Stimulated activated naive B cell treated with anti-CD40 and anti-IgM and Interleukin-4, amounts not matched to agents 10 μg/mL and 1 μg/mL and 100 μg/mL, for 72 hours (primary cell): Measurements from ENCODE around the gene SLC30A3.
A peak's percentile ranks its signal among the peaks of the same experiment; 100 is the strongest.

ENCODE experiments used
- ATAC-seq, 2 donors: fragments of 150-1000 bp; cut with Tn5 transposase; replicated peaks; 2 replicates each; pipeline ENCODE4 v1.10.0; 2021; ENCODE audit warnings: moderate library complexity in 1 of 2
- DNase-seq: peaks from one replicate; pipeline ENCODE4 v3.0.0; 2021
- H3K27ac Mint-ChIP-seq: one replicate; pipeline ENCODE4 v1.8.0; 2022; ENCODE audit warnings: mild to moderate bottlenecking, mixed read lengths
- H3K27me3 Mint-ChIP-seq, 2 donors: one replicate each; pipeline ENCODE4 v1.8.0; 2022; ENCODE audit warnings: mixed read lengths in 2 of 2
- H3K36me3 Mint-ChIP-seq, 2 donors: one replicate each; pipeline ENCODE4 v1.8.0; 2022; ENCODE audit warnings: mixed read lengths in 2 of 2, mild to moderate bottlenecking in 1 of 2
- H3K4me1 Mint-ChIP-seq, 2 donors: one replicate each; pipeline ENCODE4 v1.8.0; 2022; ENCODE audit warnings: mixed read lengths in 2 of 2, mild to moderate bottlenecking in 1 of 2
- H3K4me3 Mint-ChIP-seq, 2 donors: one replicate each; pipeline ENCODE4 v1.8.0; 2022; ENCODE audit warnings: mild to moderate bottlenecking in 2 of 2, mixed read lengths in 2 of 2, moderate library complexity in 1 of 2
- H3K9me3 Mint-ChIP-seq, 2 donors: one replicate each; pipeline ENCODE4 v1.8.0; 2022; ENCODE audit warnings: mixed read lengths in 2 of 2, mild to moderate bottlenecking in 1 of 2

Gene SLC30A3

GRCh38 chr2:27219091-27219490 lies 43.8 kb downstream of the SLC30A3 start:
- Mint-ChIP-seq H3K27me3 (no peaks in the 10 kb centered on the region), H3K27ac (no peak overlapping the region), H3K4me1 (peaks cover 19 to 31% of the 10 kb centered on the region in 2 donors), H3K36me3 (peaks cover 39 to 68% of the 10 kb centered on the region in 2 donors), H3K9me3 (no peaks in the 10 kb centered on the region), H3K4me3 (no peak overlapping the region)
- DNase-seq = no peak
- ATAC-seq = no peak

- Mint-ChIP-seq H3K9me3 (no peaks in the 10 kb centered on the region), H3K36me3 (peaks cover 36 to 67% of the 10 kb centered on the region in 2 donors), H3K27ac (peak overlapping the region; percentile 5), H3K4me1 (peaks cover 20 to 34% of the 10 kb centered on the region in 2 donors), H3K4me3 (peak overlapping the region; percentile 94 to 100), H3K27me3 (no peaks in the 10 kb centered on the region)
- ATAC-seq = no peak
- DNase-seq = no peak
Observed at GRCh38 chr2:27218614-27219013, 44.2 kb downstream of the SLC30A3 start.

GRCh38 chr2:27217173-27218121 lies 45.4 kb downstream of the SLC30A3 start, which contains the start of gene CAD:
CAD (plus strand) TSS chr2:27217369; CDS start chr2:27217552, 183 bp downstream.
- DNase-seq (peak; percentile 82), ATAC-seq (peak; percentile 85 to 88)
- Mint-ChIP-seq H3K4me3 (peak within 1 kb of the TSS; percentile 94 to 100), H3K27me3 (no peaks in the 10 kb centered on the region), H3K4me1 (peaks cover 23 to 42% of the 10 kb centered on the region in 2 donors), H3K27ac (peak within 1 kb of the TSS; percentile 97), H3K36me3 (peaks cover 30 to 59% of the 10 kb centered on the region in 2 donors), H3K9me3 (no peaks in the 10 kb centered on the region)

GRCh38 chr2:27216416-27217137 lies 46.3 kb downstream of the SLC30A3 start:
- H3K9me3 Mint-ChIP-seq = no peaks in the 10 kb centered on the region
- H3K27ac Mint-ChIP-seq = peak overlapping the region; percentile 97
- ATAC-seq (no peak), DNase-seq (no peak)
- H3K4me1 Mint-ChIP-seq = peaks cover 23 to 42% of the 10 kb centered on the region in 2 donors
- H3K4me3 Mint-ChIP-seq = peak overlapping the region; percentile 94 to 100
- no peaks in the 10 kb centered on the region for H3K27me3 Mint-ChIP-seq
- H3K36me3 Mint-ChIP-seq = peaks cover 23 to 52% of the 10 kb centered on the region in 2 donors

- Mint-ChIP-seq H3K9me3 (no peaks in the 10 kb centered on the region), H3K4me1 (peaks cover 24 to 43% of the 10 kb centered on the region in 2 donors), H3K27ac (no peak overlapping the region), H3K36me3 (peaks cover 14 to 40% of the 10 kb centered on the region in 2 donors), H3K4me3 (no peak overlapping the region), H3K27me3 (no peaks in the 10 kb centered on the region)
- DNase-seq = no peak
- no peak for ATAC-seq
Observed at GRCh38 chr2:27214941-27215340, 47.9 kb downstream of the SLC30A3 start.

- peak overlapping the region; percentile 100 for H3K27ac Mint-ChIP-seq
- H3K9me3 Mint-ChIP-seq = no peaks in the 10 kb centered on the region
- H3K27me3 Mint-ChIP-seq = no peaks in the 10 kb centered on the region
- peak; percentile 67 for DNase-seq
- H3K4me3 Mint-ChIP-seq = peak overlapping the region; percentile 93 to 99
- H3K36me3 Mint-ChIP-seq = peaks cover 22 to 45% of the 10 kb centered on the region in 2 donors
- ATAC-seq = peak; percentile 64
- H3K4me1 Mint-ChIP-seq = peaks cover 21 to 46% of the 10 kb centered on the region in 2 donors
Observed at GRCh38 chr2:27212626-27213471, 50.0 kb downstream of the SLC30A3 start.

GRCh38 chr2:27211943-27212625 lies 50.8 kb downstream of the SLC30A3 start, which contains the start of the genes ATRAID and SLC5A6:
ATRAID (plus strand) TSS chr2:27212041; CDS start chr2:27212369, 328 bp downstream.
SLC5A6 (minus strand) TSS chr2:27212268; CDS start chr2:27207650, 4,618 bp downstream.
- ATAC-seq (peak; percentile 90 to 92), DNase-seq (peak; percentile 89)
- Mint-ChIP-seq H3K4me1 (peaks cover 26 to 42% of the 10 kb centered on the region in 2 donors), H3K27me3 (no peaks in the 10 kb centered on the region), H3K36me3 (peaks cover 25 to 47% of the 10 kb centered on the region in 2 donors), H3K4me3 (peak within 1 kb of the TSS; percentile 93 to 99), H3K9me3 (no peaks in the 10 kb centered on the region), H3K27ac (peak within 1 kb of the TSS; percentile 100)

- ATAC-seq (peak in 1 of 2 donors; percentile 75), DNase-seq (no peak)
- H3K9me3 Mint-ChIP-seq = no peaks in the 10 kb centered on the region
- peak overlapping the region; percentile 93 to 99 for H3K4me3 Mint-ChIP-seq
- peaks cover 22 to 41% of the 10 kb centered on the region in 2 donors for H3K4me1 Mint-ChIP-seq
- H3K27me3 Mint-ChIP-seq = no peaks in the 10 kb centered on the region
- H3K36me3 Mint-ChIP-seq = peaks cover 32 to 48% of the 10 kb centered on the region in 2 donors
- peak overlapping the region; percentile 100 for H3K27ac Mint-ChIP-seq
Observed at GRCh38 chr2:27211241-27211942, 51.5 kb downstream of the SLC30A3 start.

- ATAC-seq = no peak
- peak overlapping the region; percentile 11 for H3K27ac Mint-ChIP-seq
- H3K4me1 Mint-ChIP-seq = peaks cover 21 to 41% of the 10 kb centered on the region in 2 donors
- no peaks in the 10 kb centered on the region for H3K27me3 Mint-ChIP-seq
- H3K36me3 Mint-ChIP-seq = peaks cover 37 to 53% of the 10 kb centered on the region in 2 donors
- peak overlapping the region; percentile 39 to 49 for H3K4me3 Mint-ChIP-seq
- no peak for DNase-seq
- no peaks in the 10 kb centered on the region for H3K9me3 Mint-ChIP-seq
Observed at GRCh38 chr2:27209621-27210401, 53.0 kb downstream of the SLC30A3 start.

- no peak overlapping the region for H3K4me3 Mint-ChIP-seq
- H3K27ac Mint-ChIP-seq = no peak overlapping the region
- ATAC-seq = no peak
- no peaks in the 10 kb centered on the region for H3K27me3 Mint-ChIP-seq
- H3K9me3 Mint-ChIP-seq = no peaks in the 10 kb centered on the region
- peaks cover 43 to 64% of the 10 kb centered on the region in 2 donors for H3K36me3 Mint-ChIP-seq
- H3K4me1 Mint-ChIP-seq = peaks cover 20 to 38% of the 10 kb centered on the region in 2 donors
- DNase-seq = no peak
Observed at GRCh38 chr2:27208486-27209050, 54.3 kb downstream of the SLC30A3 start.

GRCh38 chr2:27206346-27206745 lies 56.5 kb downstream of the SLC30A3 start:
- no peaks in the 10 kb centered on the region for H3K9me3 Mint-ChIP-seq
- H3K4me3 Mint-ChIP-seq = no peak overlapping the region
- peaks cover 18 to 30% of the 10 kb centered on the region in 2 donors for H3K4me1 Mint-ChIP-seq
- no peaks in the 10 kb centered on the region for H3K27me3 Mint-ChIP-seq
- DNase-seq (no peak), ATAC-seq (no peak)
- H3K27ac Mint-ChIP-seq = no peak overlapping the region
- peaks cover 48 to 80% of the 10 kb centered on the region in 2 donors for H3K36me3 Mint-ChIP-seq

GRCh38 chr2:27205206-27205605 lies 57.6 kb downstream of the SLC30A3 start:
- DNase-seq (no peak), ATAC-seq (no peak)
- Mint-ChIP-seq H3K4me3 (no peak overlapping the region), H3K9me3 (no peaks in the 10 kb centered on the region), H3K27me3 (no peaks in the 10 kb centered on the region), H3K27ac (peak overlapping the region; percentile 38), H3K4me1 (peaks cover 18 to 29% of the 10 kb centered on the region in 2 donors), H3K36me3 (peaks cover 52 to 86% of the 10 kb centered on the region in 2 donors)
